SK-N-SH (cell line): ENCODE data around the gene UBE4B. TPM values are rescaled to one million over a fixed set of nuclear protein-coding genes. Genes with fewer than 3 reads are reported as not detected.

ENCODE experiments used
- CTCF ChIA-PET: fragments of 300-600, 350-600 bp; formaldehyde crosslinking; extraction: SDS; loops from one replicate; lab custom pipeline; 2021; lab: Yijun Ruan, JAX
- POLR2A ChIA-PET: fragments of 350-600 bp; sonication (Branson Sonifier 250); formaldehyde crosslinking; extraction: SDS; loops from one replicate; lab custom pipeline; 2020; ENCODE audit warnings: antibody characterized with exemption, inconsistent platforms; lab: Yijun Ruan, JAX
- DNase-seq: peaks from one replicate; pipeline ENCODE4 v3.0.0; 2012
- H2AFZ ChIP-seq: fragments of 200-600 bp; sonication (generic); 2 replicates; pipeline ENCODE4 v1.8.1; 2016; ENCODE audit warnings: antibody characterized with exemption, mild to moderate bottlenecking, low read depth
- H3F3A ChIP-seq: fragments of 200-600 bp; sonication (generic); replicated peaks from 2 replicates; pipeline ENCODE3; 2016; ENCODE audit warnings: antibody characterized with exemption, mild to moderate bottlenecking; ENCODE audit not compliant: insufficient read depth
- H3K27ac ChIP-seq, 2 experiments: fragments of 200-500 bp in 1 of 2; fragments of 200-600 bp in 1 of 2; sonication (Bioruptor generic) in 1 of 2; sonication (generic), shearing (Covaris generic) in 1 of 2; 2 replicates each; pipeline versions ENCODE4 v1.5.1 to v1.6.1; 2014 to 2016; ENCODE audit warnings: low read depth in 2 of 2, inconsistent platforms in 1 of 2, low read length in 1 of 2, mild to moderate bottlenecking in 1 of 2, mixed read lengths in 1 of 2
- H3K27me3 ChIP-seq: fragments of 200-600 bp; sonication (generic), shearing (Covaris generic); 2 replicates; pipeline ENCODE4 v1.6.1; 2016; ENCODE audit warnings: mixed run types; ENCODE audit not compliant: insufficient read depth
- H3K36me3 ChIP-seq, 2 experiments: fragments of 200-500 bp in 1 of 2; fragments of 200-600 bp in 1 of 2; sonication (Bioruptor generic) in 1 of 2; sonication (generic) in 1 of 2; replicated peaks in 1 of 2; 2 replicates each; pipeline versions ENCODE3 to v1.5.1; 2014 to 2016; ENCODE audit warnings: low read length in 1 of 2, mild to moderate bottlenecking in 1 of 2; ENCODE audit not compliant: insufficient read depth in 2 of 2, control insufficient read depth in 1 of 2
- H3K4me1 ChIP-seq, 2 experiments: fragments of 200-500 bp in 1 of 2; fragments of 200-600 bp in 1 of 2; sonication (Bioruptor generic) in 1 of 2; sonication (generic), shearing (Covaris generic) in 1 of 2; 2 replicates each; pipeline versions ENCODE4 v1.5.1 to v1.6.1; 2014 to 2016; ENCODE audit warnings: low read depth in 1 of 2, low read length in 1 of 2, mixed run types in 1 of 2; ENCODE audit not compliant: insufficient read depth in 2 of 2, control insufficient read depth in 1 of 2
- H3K4me2 ChIP-seq: fragments of 200-600 bp; sonication (generic), shearing (Covaris generic); 2 replicates; pipeline ENCODE4 v1.6.1; 2017; ENCODE audit warnings: mixed run types
- H3K4me3 ChIP-seq, 2 experiments: fragments of 200-500 bp in 1 of 2; fragments of 200-600 bp in 1 of 2; sonication (Bioruptor generic) in 1 of 2; sonication (generic), shearing (Covaris generic) in 1 of 2; 2 replicates each; pipeline versions ENCODE4 v1.5.1 to v1.8.1; 2014 to 2016; ENCODE audit warnings: low read depth in 2 of 2, inconsistent platforms in 1 of 2, low read length in 1 of 2, mild to moderate bottlenecking in 1 of 2, mixed read lengths in 1 of 2, moderate library complexity in 1 of 2
- H3K79me2 ChIP-seq: fragments of 200-600 bp; sonication (generic); 2 replicates; pipeline ENCODE4 v1.8.1; 2017; ENCODE audit warnings: mild to moderate bottlenecking; ENCODE audit not compliant: insufficient read depth
- H3K9ac ChIP-seq: fragments of 200-600 bp; sonication (generic); 2 replicates; pipeline ENCODE4 v1.6.1; 2017; ENCODE audit warnings: mixed run types
- H3K9me2 ChIP-seq: fragments of 200-600 bp; sonication (generic); 2 replicates; pipeline ENCODE4 v1.6.1; 2017; ENCODE audit warnings: mixed run types
- H3K9me3 ChIP-seq: fragments of 200-600 bp; sonication (generic); 2 replicates; pipeline ENCODE4 v1.6.1; 2017; ENCODE audit warnings: mixed run types, mild to moderate bottlenecking, moderate library complexity
- H4K20me1 ChIP-seq: fragments of 200-600 bp; sonication (generic); 2 replicates; pipeline ENCODE4 v1.6.1; 2017; ENCODE audit warnings: mild to moderate bottlenecking, mixed run types; ENCODE audit not compliant: insufficient read depth
- ELF1 ChIP-seq: IDR thresholded peaks from 2 replicates; pipeline ENCODE4 v1.4.0; 2012
- EP300 ChIP-seq, 2 experiments: IDR thresholded peaks; 2 replicates each; pipeline versions ENCODE4 v1.4.0 to v1.6.1; 2012; ENCODE audit warnings: borderline replicate concordance in 1 of 2, low read depth in 1 of 2, low read length in 1 of 2
- FOXM1 ChIP-seq: IDR thresholded peaks from 2 replicates; pipeline ENCODE4 v1.4.0; 2012; ENCODE audit warnings: low read depth, mild to moderate bottlenecking
- GABPA ChIP-seq: IDR thresholded peaks from 2 replicates; pipeline ENCODE4 v1.4.0; 2012; ENCODE audit warnings: low read depth, mild to moderate bottlenecking
- GATA2 ChIP-seq: sonication (generic); formaldehyde crosslinking; IDR thresholded peaks from 2 replicates; pipeline ENCODE4 v1.5.0; 2020; ENCODE audit warnings: mild to moderate bottlenecking, missing genetic modification reagents
- MEF2A ChIP-seq: IDR thresholded peaks from 2 replicates; pipeline ENCODE4 v1.4.0; 2012; ENCODE audit warnings: low read depth, borderline replicate concordance
- MXI1 ChIP-seq: IDR thresholded peaks from 2 replicates; pipeline ENCODE4 v1.6.1; 2012; ENCODE audit warnings: mild to moderate bottlenecking, low read depth, low read length, improper control_type of control experiment
- NFIC ChIP-seq: IDR thresholded peaks from 2 replicates; pipeline ENCODE4 v1.4.0; 2012; ENCODE audit warnings: borderline replicate concordance
- NRF1 ChIP-seq: IDR thresholded peaks from 2 replicates; pipeline ENCODE4 v1.6.1; 2012; ENCODE audit warnings: low read depth, mild to moderate bottlenecking, low read length
- RFX5 ChIP-seq: IDR thresholded peaks from 2 replicates; pipeline ENCODE4 v1.6.1; 2012; ENCODE audit warnings: mild to moderate bottlenecking, improper control_type of control experiment, low read length
- RXRA ChIP-seq: IDR thresholded peaks from 2 replicates; pipeline ENCODE4 v1.4.0; 2012; ENCODE audit warnings: low read depth, mild to moderate bottlenecking, borderline replicate concordance
- TAF1 ChIP-seq: IDR thresholded peaks from 2 replicates; pipeline ENCODE4 v1.6.1; 2012; ENCODE audit warnings: low read depth, mild to moderate bottlenecking, low read length, moderate library complexity, borderline replicate concordance
- YY1 ChIP-seq: IDR thresholded peaks from 2 replicates; pipeline ENCODE4 v1.4.0; 2012; ENCODE audit warnings: low read depth, mild to moderate bottlenecking
- WGBS: methylation state at CpG from one replicate; pipeline ENCODE4 v1.1.6; 2017; ENCODE audit warnings: low lambda C conversion rate; 5-methylcytosine and 5-hydroxymethylcytosine counted together
- polyA plus RNA-seq, 3 experiments: library from polyadenylated mRNA; depleted of rRNA; stranded (reverse); fragments of >200 nt; gene quantifications; 2 replicates each; pipeline ENCODE4 v1.2.3, GENCODE V29; 2012
- TF ChIP-seq, protein P1 (sequence below): IDR thresholded peaks from 2 replicates; pipeline ENCODE4 v1.4.0; 2012; ENCODE audit warnings: low read depth
- TF ChIP-seq, protein P2 (sequence below): IDR thresholded peaks from 2 replicates; pipeline ENCODE4 v1.4.0; 2012; ENCODE audit warnings: low read depth, borderline replicate concordance

The UBE4B gene
- polyA plus RNA-seq, 1 of the 3 experiments (the other 2 are of a cell fraction) = 19.1 TPM

DNA sequence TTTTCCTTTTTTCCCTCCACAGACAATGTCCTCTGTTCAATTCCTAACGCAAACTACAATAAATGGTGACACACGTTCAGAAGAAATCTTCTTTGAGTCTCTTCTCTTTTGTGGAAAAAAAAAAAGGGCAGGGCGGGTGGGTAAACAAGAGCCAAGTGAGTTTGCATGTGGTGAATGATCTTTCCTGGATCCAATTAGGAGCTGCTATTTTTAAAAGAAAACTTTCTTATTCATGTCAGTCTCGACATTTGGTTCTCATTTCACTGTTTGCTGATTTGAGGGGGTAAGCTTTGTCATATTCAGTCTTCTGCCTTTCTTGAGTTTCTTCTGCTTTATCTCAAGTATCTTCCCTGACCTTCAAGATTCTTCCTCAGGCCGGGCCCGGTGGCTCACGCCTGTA is 148.4 kb downstream of the UBE4B start:
- Histone ChIP-seq H2AFZ (no peak overlapping the region), H3K4me3 (no peak overlapping the region), H4K20me1 (no peaks in the 10 kb centered on the region), H3K27ac (no peak overlapping the region), H3K4me2 (no peak overlapping the region), H3K9me2 (no peaks in the 10 kb centered on the region), H3K9me3 (no peaks in the 10 kb centered on the region), H3K79me2 (no peaks in the 10 kb centered on the region), H3K4me1 (no peaks in the 10 kb centered on the region; a peak in 1 of 4 replicates), H3K36me3 (peaks cover 1 to 18% of the 10 kb centered on the region in 2 experiments), H3K27me3 (no peaks in the 10 kb centered on the region)
- DNase-seq = no peak
- 84% methylated on average over 7 of the region's 7 CpGs for WGBS
- CTCF ChIA-PET = no interaction called here
- TF ChIP-seq MEF2A (no peak), GABPA (no peak), ELF1 (no peak), GATA2 (CRISPR knock-in tag) (no peak), RFX5 (no peak), YY1 (no peak)
- TF ChIP-seq, protein P1, sequence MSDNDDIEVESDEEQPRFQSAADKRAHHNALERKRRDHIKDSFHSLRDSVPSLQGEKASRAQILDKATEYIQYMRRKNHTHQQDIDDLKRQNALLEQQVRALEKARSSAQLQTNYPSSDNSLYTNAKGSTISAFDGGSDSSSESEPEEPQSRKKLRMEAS = no peak
- TF ChIP-seq, all 33 proteins: peak for 0
- no peak overlapping the region for H3K9ac ChIP-seq
- POLR2A ChIA-PET = no interaction called here
- H3F3A ChIP-seq = peaks cover 3% of the 10 kb centered on the region

DNA sequence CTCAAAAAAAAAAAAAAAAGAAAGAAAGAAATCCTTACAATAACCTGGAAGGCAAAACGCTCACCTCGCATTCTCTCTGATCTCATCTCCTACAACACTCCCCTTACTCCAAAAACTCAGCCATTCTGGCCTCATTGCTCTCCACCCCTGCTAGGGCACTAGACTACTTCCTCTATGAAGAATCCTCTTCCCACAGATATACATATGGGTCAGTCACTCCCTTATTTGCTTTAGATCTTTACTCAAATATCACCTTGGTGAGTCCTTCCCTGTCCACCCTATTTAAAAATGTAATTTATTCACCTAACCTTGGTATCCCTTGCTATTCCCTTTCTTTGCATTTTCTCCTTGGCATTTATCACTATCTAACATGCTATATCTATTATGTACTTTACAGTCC is 153.0 kb downstream of the UBE4B start:
- Histone ChIP-seq H2AFZ (no peak overlapping the region), H3K9me3 (no peaks in the 10 kb centered on the region), H3K79me2 (no peaks in the 10 kb centered on the region), H3K4me1 (no peaks in the 10 kb centered on the region; a peak in 1 of 4 replicates), H3K4me3 (no peak overlapping the region)
- CTCF ChIA-PET = interaction anchor here (1.6 kb wide), 1 partner anchor 33 kb away, joined by 4 read pairs; no protein-coding TSS in a partner anchor
- no peak for TF ChIP-seq NFIC
- TF ChIP-seq MXI1 = no peak
- TF ChIP-seq, protein P2, sequence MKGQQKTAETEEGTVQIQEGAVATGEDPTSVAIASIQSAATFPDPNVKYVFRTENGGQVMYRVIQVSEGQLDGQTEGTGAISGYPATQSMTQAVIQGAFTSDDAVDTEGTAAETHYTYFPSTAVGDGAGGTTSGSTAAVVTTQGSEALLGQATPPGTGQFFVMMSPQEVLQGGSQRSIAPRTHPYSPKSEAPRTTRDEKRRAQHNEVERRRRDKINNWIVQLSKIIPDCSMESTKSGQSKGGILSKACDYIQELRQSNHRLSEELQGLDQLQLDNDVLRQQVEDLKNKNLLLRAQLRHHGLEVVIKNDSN = no peak
- no peak for TF ChIP-seq GATA2 (CRISPR knock-in tag)
- TF ChIP-seq NRF1 = no peak
- TF ChIP-seq FOXM1 = no peak
- no peak for TF ChIP-seq TAF1
- no peak for TF ChIP-seq EP300 (IDR thresholded peaks at IDR 0.05; ENCODE audit: borderline replicate concordance in 1 of 2, low read depth in 1 of 2, low read length in 1 of 2)
- no peak for TF ChIP-seq GABPA
- TF ChIP-seq YY1 = no peak
- no peak for TF ChIP-seq RXRA
- no peak for TF ChIP-seq ELF1
- TF ChIP-seq, all 33 proteins: peak for 0
- POLR2A ChIA-PET = no interaction called here
- H3K4me2 ChIP-seq = no peak overlapping the region
- 96% methylated on average over 2 of the region's 2 CpGs for whole genome bisulfite sequencing
- no peaks in the 10 kb centered on the region for H3K27me3 ChIP-seq
- peaks cover 5% of the 10 kb centered on the region for H3F3A ChIP-seq
- no peaks in the 10 kb centered on the region for H4K20me1 ChIP-seq
- DNase-seq = no peak
- H3K9ac ChIP-seq = no peak overlapping the region
- no peak overlapping the region for H3K27ac ChIP-seq
- H3K9me2 ChIP-seq = no peaks in the 10 kb centered on the region
- no peaks in the 10 kb centered on the region for H3K36me3 ChIP-seq
